Right atrium auricular region (tissue), 2 donors: Measurements from ENCODE around the gene DUS3L. TPM values are rescaled to one million over a fixed set of nuclear protein-coding genes. Genes with fewer than 3 reads are reported as not detected.

Experiments used
- DNase-seq: peaks from one replicate; pipeline ENCODE4 v3.0.0-alpha.2; 2019; ENCODE audit warnings: low spot score
- H3K27ac ChIP-seq, 2 donors: fragments of 200-600 bp; sonication (generic); 1 replicate in 1 of 2; 2 replicates in 1 of 2; pipeline ENCODE4 v1.5.1; 2016 to 2019
- H3K27me3 ChIP-seq, 2 donors: fragments of 200-600 bp; sonication (generic); one replicate each; pipeline versions ENCODE4 v1.5.1 to v1.6.0; 2017 to 2019
- H3K36me3 ChIP-seq: fragments of 200-600 bp; sonication (generic); one replicate; pipeline ENCODE4 v1.5.1; 2016
- H3K4me1 ChIP-seq, 2 donors: fragments of 200-600 bp; sonication (generic); one replicate each; pipeline versions ENCODE4 v1.5.1 to v1.6.0; 2017 to 2019
- H3K4me3 ChIP-seq, 2 donors: fragments of 200-600 bp; sonication (generic); 1 replicate in 1 of 2; 2 replicates in 1 of 2; pipeline ENCODE4 v1.5.1; 2017 to 2019; ENCODE audit warnings: mild to moderate bottlenecking in 1 of 2, moderate library complexity in 1 of 2
- H3K9me3 ChIP-seq, 2 donors: fragments of 200-600 bp; sonication (generic); one replicate each; pipeline ENCODE4 v1.5.1; 2019
- total RNA-seq, 2 donors: library from RNA; depleted of rRNA; stranded (reverse); fragments of >200 nt; gene quantifications; one replicate each; pipeline ENCODE4 v1.1.0, GENCODE V29; 2016
- TF ChIP-seq, protein P1 (sequence below), 2 donors: fragments of 200-600 bp; sonication (generic); IDR thresholded peaks; one replicate each; pipeline ENCODE4 v1.5.1; 2019; ENCODE audit warnings: antibody characterized with exemption in 2 of 2

Gene DUS3L
- total RNA-seq, 2 donors from 2014 or later = 12.1 to 24.8 TPM

- TF ChIP-seq, protein P1, sequence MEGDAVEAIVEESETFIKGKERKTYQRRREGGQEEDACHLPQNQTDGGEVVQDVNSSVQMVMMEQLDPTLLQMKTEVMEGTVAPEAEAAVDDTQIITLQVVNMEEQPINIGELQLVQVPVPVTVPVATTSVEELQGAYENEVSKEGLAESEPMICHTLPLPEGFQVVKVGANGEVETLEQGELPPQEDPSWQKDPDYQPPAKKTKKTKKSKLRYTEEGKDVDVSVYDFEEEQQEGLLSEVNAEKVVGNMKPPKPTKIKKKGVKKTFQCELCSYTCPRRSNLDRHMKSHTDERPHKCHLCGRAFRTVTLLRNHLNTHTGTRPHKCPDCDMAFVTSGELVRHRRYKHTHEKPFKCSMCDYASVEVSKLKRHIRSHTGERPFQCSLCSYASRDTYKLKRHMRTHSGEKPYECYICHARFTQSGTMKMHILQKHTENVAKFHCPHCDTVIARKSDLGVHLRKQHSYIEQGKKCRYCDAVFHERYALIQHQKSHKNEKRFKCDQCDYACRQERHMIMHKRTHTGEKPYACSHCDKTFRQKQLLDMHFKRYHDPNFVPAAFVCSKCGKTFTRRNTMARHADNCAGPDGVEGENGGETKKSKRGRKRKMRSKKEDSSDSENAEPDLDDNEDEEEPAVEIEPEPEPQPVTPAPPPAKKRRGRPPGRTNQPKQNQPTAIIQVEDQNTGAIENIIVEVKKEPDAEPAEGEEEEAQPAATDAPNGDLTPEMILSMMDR (IDR thresholded peaks at IDR 0.05) = no peak
- DNase-seq = no peak
- Histone ChIP-seq H3K27ac (no peak overlapping the region), H3K4me3 (no peak overlapping the region), H3K4me1 (no peaks in the 10 kb centered on the region), H3K9me3 (no peaks in the 10 kb centered on the region), H3K36me3 (no peaks in the 10 kb centered on the region), H3K27me3 (no peaks in the 10 kb centered on the region)
Observed at GRCh38 chr19:5817218-5817617, 26.3 kb upstream of the DUS3L start.

GRCh38 chr19:5814852-5815246 is 23.9 kb upstream of the DUS3L start:
- Histone ChIP-seq H3K27ac (no peak overlapping the region), H3K36me3 (no peaks in the 10 kb centered on the region), H3K27me3 (no peaks in the 10 kb centered on the region), H3K4me3 (no peak overlapping the region), H3K4me1 (no peaks in the 10 kb centered on the region), H3K9me3 (no peaks in the 10 kb centered on the region)
- TF ChIP-seq, protein P1 (IDR thresholded peaks at IDR 0.05) = no peak
- DNase-seq = no peak

- H3K27me3 ChIP-seq = no peaks in the 10 kb centered on the region
- no peak for DNase-seq
- no peaks in the 10 kb centered on the region for H3K4me1 ChIP-seq
- no peaks in the 10 kb centered on the region for H3K36me3 ChIP-seq
- TF ChIP-seq, protein P1 (IDR thresholded peaks at IDR 0.05) = no peak
- H3K4me3 ChIP-seq = no peak overlapping the region
- no peak overlapping the region for H3K27ac ChIP-seq
- H3K9me3 ChIP-seq = no peaks in the 10 kb centered on the region
Observed at GRCh38 chr19:5814123-5814851, 23.3 kb upstream of the DUS3L start.

DNA sequence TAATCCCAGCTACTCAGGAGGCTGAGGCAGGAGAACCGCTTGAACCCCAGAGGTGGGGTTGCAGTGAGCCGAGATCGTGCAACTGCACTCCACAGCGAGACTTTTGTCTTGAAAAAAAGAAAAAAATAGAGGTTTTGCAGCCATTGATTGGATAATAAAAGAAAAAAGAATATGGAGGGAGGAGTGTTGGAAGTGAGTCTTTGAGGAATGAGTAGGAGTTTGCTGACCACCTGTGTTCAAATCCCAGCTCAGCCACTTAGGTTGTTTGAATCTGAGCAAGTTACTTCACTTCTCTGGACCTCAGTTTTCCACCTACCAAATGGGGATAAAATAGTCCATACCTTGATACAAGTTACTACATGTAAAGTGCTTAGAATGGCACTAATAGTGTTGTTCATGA is 20.2 kb upstream of the DUS3L start:
- Histone ChIP-seq H3K27ac (no peak overlapping the region), H3K4me3 (no peak overlapping the region), H3K9me3 (no peaks in the 10 kb centered on the region), H3K36me3 (no peaks in the 10 kb centered on the region), H3K27me3 (no peaks in the 10 kb centered on the region), H3K4me1 (peaks cover 0 to 2% of the 10 kb centered on the region in 2 donors)
- TF ChIP-seq, protein P1 (IDR thresholded peaks at IDR 0.05) = no peak
- DNase-seq = no peak

GRCh38 chr19:5809469-5809868 is 18.5 kb upstream of the DUS3L start:
- Histone ChIP-seq H3K9me3 (no peaks in the 10 kb centered on the region), H3K36me3 (no peaks in the 10 kb centered on the region), H3K4me1 (peaks cover 0 to 9% of the 10 kb centered on the region in 2 donors), H3K27ac (no peak overlapping the region), H3K27me3 (peaks cover 0 to 2% of the 10 kb centered on the region in 2 donors), H3K4me3 (no peak overlapping the region)
- no peak for DNase-seq
- TF ChIP-seq, protein P1 (IDR thresholded peaks at IDR 0.05) = no peak

- H3K27me3 ChIP-seq = peaks cover 0 to 6% of the 10 kb centered on the region in 2 donors
- peaks cover 0 to 13% of the 10 kb centered on the region in 2 donors for H3K4me1 ChIP-seq
- no peak for DNase-seq
- no peaks in the 10 kb centered on the region for H3K36me3 ChIP-seq
- no peak overlapping the region for H3K4me3 ChIP-seq
- no peaks in the 10 kb centered on the region for H3K9me3 ChIP-seq
- TF ChIP-seq, protein P1 (IDR thresholded peaks at IDR 0.05) = no peak
- H3K27ac ChIP-seq = no peak overlapping the region
Observed at GRCh38 chr19:5809053-5809452, 18.1 kb upstream of the DUS3L start.
